H1 (cell line): ENCODE results near the gene LIN28A. TPM values are rescaled to one million over a fixed set of nuclear protein-coding genes. Genes with fewer than 3 reads are reported as not detected.

Experiments used
- CTCF ChIA-PET: fragments of 300-600 bp; sonication (Branson Sonifier 250); formaldehyde crosslinking; loops from one replicate; lab custom pipeline; 2021; ENCODE audit not compliant: partially characterized antibody; lab: Charles Lee
- POLR2A ChIA-PET: fragments of 300-600 bp; sonication (Branson Sonifier 250); formaldehyde crosslinking; loops from one replicate; lab custom pipeline; 2021; ENCODE audit warnings: inconsistent platforms; ENCODE audit not compliant: partially characterized antibody; lab: Charles Lee
- DNase-seq, 2 experiments: peaks; one replicate each; pipeline versions ENCODE4 v3.0.0 to v3.0.0-alpha.2; 2010 to 2022; ENCODE audit warnings: low spot score in 2 of 2, low read depth in 1 of 2, mixed read lengths in 1 of 2
- FAIRE-seq: peaks from 2 replicates; lab custom pipeline; 2011; peaks lifted over from hg19 to GRCh38; lab: Jason Lieb, UNC
- H2AFZ ChIP-seq: 2 replicates; pipeline ENCODE4 v1.8.1; 2012; ENCODE audit warnings: low read length, inconsistent platforms
- H2AK5ac ChIP-seq: 2 replicates; pipeline ENCODE4 v1.6.1; 2013; ENCODE audit warnings: low read depth, low read length
- H2BK120ac ChIP-seq: replicated peaks from 2 replicates; pipeline ENCODE3; 2013; ENCODE audit warnings: low read depth, low read length, inconsistent platforms
- H2BK12ac ChIP-seq: 2 replicates; pipeline ENCODE4 v1.6.1; 2013; ENCODE audit warnings: low read depth, low read length
- H2BK15ac ChIP-seq: 2 replicates; pipeline ENCODE4 v1.6.1; 2013; ENCODE audit warnings: low read length
- H2BK20ac ChIP-seq: 2 replicates; pipeline ENCODE4 v1.6.1; 2013; ENCODE audit warnings: low read length
- H2BK5ac ChIP-seq: 2 replicates; pipeline ENCODE4 v1.6.1; 2013; ENCODE audit warnings: low read depth, low read length
- H3K14ac ChIP-seq: 2 replicates; pipeline ENCODE4 v1.6.1; 2013; ENCODE audit warnings: inconsistent platforms; ENCODE audit not compliant: insufficient read length
- H3K18ac ChIP-seq: 2 replicates; pipeline ENCODE4 v1.6.1; 2013; ENCODE audit warnings: low read length; ENCODE audit errors: extremely low read depth
- H3K23ac ChIP-seq: 2 replicates; pipeline ENCODE4 v1.6.1; 2013; ENCODE audit warnings: inconsistent platforms; ENCODE audit not compliant: insufficient read length
- H3K23me2 ChIP-seq: 2 replicates; pipeline ENCODE4 v1.6.1; 2013; ENCODE audit warnings: low read depth, low read length
- H3K27ac ChIP-seq: 2 replicates; pipeline ENCODE4 v1.6.1; 2011; ENCODE audit warnings: low read depth, low read length, inconsistent platforms
- H3K27me3 ChIP-seq, 4 experiments: replicated peaks in 1 of 4; 1 replicate in 1 of 4; 2 replicates in 3 of 4; pipeline versions ENCODE4 v1.6.1 to v1.8.1; 2011 to 2013; ENCODE audit warnings: low read length in 3 of 4, mild to moderate bottlenecking in 3 of 4, inconsistent platforms in 2 of 4, mixed read lengths in 2 of 4, moderate library complexity in 1 of 4; ENCODE audit not compliant: control insufficient read depth in 3 of 4, insufficient read depth in 3 of 4; ENCODE audit errors: extremely low read depth in 1 of 4
- H3K36me3 ChIP-seq, 4 experiments: 2 replicates each; pipeline versions ENCODE4 v1.6.1 to v1.8.1; 2011 to 2013; ENCODE audit warnings: mild to moderate bottlenecking in 4 of 4, low read length in 3 of 4, moderate library complexity in 2 of 4, control low read depth in 1 of 4, inconsistent platforms in 1 of 4; ENCODE audit not compliant: insufficient read depth in 4 of 4, control insufficient read depth in 2 of 4
- H3K4ac ChIP-seq: replicated peaks from 2 replicates; pipeline ENCODE3; 2013; ENCODE audit warnings: low read length, low read depth, mixed read lengths, inconsistent platforms; ENCODE audit not compliant: insufficient read length
- H3K4me1 ChIP-seq, 4 experiments: replicated peaks in 1 of 4; 1 replicate in 1 of 4; 2 replicates in 3 of 4; pipeline versions ENCODE4 v1.6.1 to v1.8.1; 2011 to 2013; ENCODE audit warnings: low read length in 3 of 4, inconsistent platforms in 2 of 4, mixed read lengths in 1 of 4; ENCODE audit not compliant: insufficient read depth in 4 of 4, control insufficient read depth in 3 of 4
- H3K4me2 ChIP-seq, 2 experiments: 2 replicates each; pipeline versions ENCODE4 v1.6.1 to v1.8.1; 2011 to 2013; ENCODE audit warnings: low read depth in 2 of 2, low read length in 2 of 2, control low read depth in 1 of 2, inconsistent platforms in 1 of 2, mild to moderate bottlenecking in 1 of 2; ENCODE audit not compliant: insufficient read depth in 1 of 2
- H3K4me3 ChIP-seq, 4 experiments: fragments of 200-600, 300-600 bp in 1 of 4; sonication (generic), shearing (Covaris generic), sonication (Bioruptor Twin) in 1 of 4; 2 replicates each; pipeline versions ENCODE4 v1.5.1 to v1.8.1; 2011 to 2016; ENCODE audit warnings: low read length in 4 of 4, low read depth in 3 of 4, control low read depth in 2 of 4, inconsistent platforms in 2 of 4, mild to moderate bottlenecking in 2 of 4, mixed read lengths in 1 of 4, moderate library complexity in 1 of 4; ENCODE audit not compliant: insufficient read depth in 2 of 4; ENCODE audit errors: extremely low read depth in 1 of 4
- H3K56ac ChIP-seq: replicated peaks from 2 replicates; pipeline ENCODE3; 2013; ENCODE audit warnings: low read depth, mild to moderate bottlenecking, mixed read lengths, low read length, inconsistent platforms; ENCODE audit not compliant: insufficient read length
- H3K79me1 ChIP-seq: 2 replicates; pipeline ENCODE4 v1.6.1; 2013; ENCODE audit warnings: low read depth, low read length, control low read depth
- H3K79me2 ChIP-seq, 2 experiments: 2 replicates each; pipeline versions ENCODE4 v1.6.1 to v1.8.1; 2012 to 2013; ENCODE audit warnings: low read length in 2 of 2, mild to moderate bottlenecking in 2 of 2, inconsistent platforms in 1 of 2; ENCODE audit not compliant: insufficient read depth in 2 of 2, control insufficient read depth in 1 of 2
- H3K9ac ChIP-seq, 4 experiments: replicated peaks in 1 of 4; 1 replicate in 1 of 4; 2 replicates in 3 of 4; pipeline versions ENCODE4 v1.6.1 to v1.8.1; 2011 to 2013; ENCODE audit warnings: low read depth in 3 of 4, low read length in 3 of 4, control low read depth in 2 of 4, mild to moderate bottlenecking in 2 of 4, moderate library complexity in 2 of 4, inconsistent platforms in 1 of 4; ENCODE audit errors: extremely low read depth in 1 of 4
- H3K9me3 ChIP-seq, 2 experiments: 2 replicates each; pipeline versions ENCODE4 v1.6.1 to v1.8.1; 2012 to 2013; ENCODE audit warnings: mild to moderate bottlenecking in 2 of 2, moderate library complexity in 2 of 2, control low read depth in 1 of 2, inconsistent platforms in 1 of 2, low read depth in 1 of 2, low read length in 1 of 2, mixed read lengths in 1 of 2; ENCODE audit not compliant: insufficient read depth in 2 of 2
- H4K20me1 ChIP-seq, 2 experiments: replicated peaks in 1 of 2; 2 replicates each; pipeline versions ENCODE3 to v1.8.1; 2011 to 2013; ENCODE audit warnings: inconsistent platforms in 2 of 2, low read length in 2 of 2, mild to moderate bottlenecking in 1 of 2; ENCODE audit not compliant: insufficient read depth in 2 of 2, control insufficient read depth in 1 of 2
- H4K5ac ChIP-seq: 2 replicates; pipeline ENCODE4 v1.6.1; 2013; ENCODE audit warnings: low read length, low read depth, mixed read lengths, inconsistent platforms; ENCODE audit not compliant: insufficient read length
- H4K8ac ChIP-seq: 2 replicates; pipeline ENCODE4 v1.8.0; 2013; ENCODE audit warnings: mild to moderate bottlenecking, moderate library complexity, low read length, inconsistent platforms; ENCODE audit not compliant: insufficient read depth; ENCODE audit errors: extremely low read depth
- H4K91ac ChIP-seq: replicated peaks from 2 replicates; pipeline ENCODE3; 2013; ENCODE audit warnings: low read length, mixed read lengths, inconsistent platforms; ENCODE audit not compliant: insufficient read length
- ATF3 ChIP-seq: IDR thresholded peaks from 2 replicates; pipeline ENCODE4 v1.6.1; 2011; ENCODE audit warnings: low read depth, mild to moderate bottlenecking, low read length; ENCODE audit not compliant: insufficient read depth
- BACH1 ChIP-seq: IDR thresholded peaks from 2 replicates; pipeline ENCODE4 v1.6.1; 2012; ENCODE audit warnings: low read length, improper control_type of control experiment
- CHD1 ChIP-seq: IDR thresholded peaks from 2 replicates; pipeline ENCODE4 v1.6.1; 2012; ENCODE audit warnings: low read depth, low read length, improper control_type of control experiment
- JUN ChIP-seq: IDR thresholded peaks from 2 replicates; pipeline ENCODE4 v1.6.1; 2011; ENCODE audit warnings: low read depth, mild to moderate bottlenecking, improper control_type of control experiment, low read length
- POLR2A ChIP-seq, 2 experiments: IDR thresholded peaks; 1 replicate in 1 of 2; 2 replicates in 1 of 2; pipeline ENCODE4 v1.6.1; 2011; ENCODE audit warnings: low read depth in 2 of 2, low read length in 2 of 2, mild to moderate bottlenecking in 2 of 2; ENCODE audit errors: control extremely low read depth in 1 of 2
- POU5F1 ChIP-seq: IDR thresholded peaks from 2 replicates; pipeline ENCODE4 v1.6.1; 2011; ENCODE audit warnings: low read depth, mild to moderate bottlenecking, low read length, moderate library complexity
- TAF7 ChIP-seq: optimal IDR thresholded peaks from 2 replicates; pipeline ENCODE3; 2011; ENCODE audit warnings: low read depth, mild to moderate bottlenecking, inconsistent platforms, low read length, moderate library complexity, borderline replicate concordance
- WGBS, 2 experiments: shearing (Covaris generic) in 1 of 2; methylation state at CpG; one replicate each; pipeline versions ENCODE4 v1.1.6 to v1.1.7; 2013 to 2015; ENCODE audit warnings: low lambda C conversion rate in 2 of 2, mixed read lengths in 2 of 2, inconsistent platforms in 1 of 2, low coverage in 1 of 2, missing lambda C conversion rate in 1 of 2; ENCODE audit not compliant: insufficient replicate concordance in 2 of 2, insufficient coverage in 1 of 2, insufficient read length in 1 of 2; ENCODE audit errors: extremely low coverage in 1 of 2, missing lambda C conversion rate in 1 of 2; 5-methylcytosine and 5-hydroxymethylcytosine counted together
- polyA plus RNA-seq, 7 experiments: library from polyadenylated mRNA; depleted of rRNA in 3 of 7; stranded (reverse) in 5 of 7; unstranded in 2 of 7; fragments of >200 nt in 5 of 7; fragments of 200-250 nt in 2 of 7; gene quantifications; 1 replicate in 5 of 7; 2 replicates in 1 of 7; 4 replicates in 1 of 7; pipeline versions ENCODE4 v1.2.1 to v1.2.3, GENCODE V29; 2011 to 2013; ENCODE audit warnings: missing spikeins in 2 of 7, mixed read lengths in 2 of 7
- total RNA-seq: library from RNA; stranded (reverse); fragmentation: NEBNext Ultra II Directional; extraction: Animal tissue kit (Norgen Biotek cat#: 25700); gene quantifications from 2 replicates; pipeline ENCODE4 v1.2.1, GENCODE V29; 2021

Gene LIN28A
- total and polyA plus RNA-seq, 2 of the 8 experiments (the other 6 are each of a cell fraction or from before 2014, with no cell fraction given), result 403 to 1,486 TPM

GRCh38 chr1:26384076-26384475 is 26.5 kb upstream of the LIN28A start:
- no peaks in the 10 kb centered on the region for H3K9me3 ChIP-seq
- H4K91ac ChIP-seq, result no peak overlapping the region
- no peak overlapping the region for H3K4me2 ChIP-seq
- DNase-seq (no peak), FAIRE-seq (no peak)
- H3K18ac ChIP-seq, result no peak overlapping the region
- H3K27ac ChIP-seq, result no peak overlapping the region
- no peak overlapping the region for H2BK120ac ChIP-seq
- no peak overlapping the region for H2AK5ac ChIP-seq
- no peaks in the 10 kb centered on the region for H4K20me1 ChIP-seq
- 95% methylated on average over 3 of the region's 3 CpGs; no CpG with 5 or more reads in 1 of the 2 experiments for WGBS, 2 experiments
- H4K5ac ChIP-seq, result no peak overlapping the region
- H2BK12ac ChIP-seq, result no peak overlapping the region
- CTCF ChIA-PET, result no interaction called here
- no peaks in the 10 kb centered on the region for H3K4me1 ChIP-seq
- no peak overlapping the region for H3K23ac ChIP-seq
- no peak overlapping the region for H4K8ac ChIP-seq
- H2AFZ ChIP-seq, result 0 out of 2 replicates have a peak overlapping the region, but pooled peaks have one; percentile 5
- no peak overlapping the region for H2BK15ac ChIP-seq
- no peaks in the 10 kb centered on the region for H3K36me3 ChIP-seq
- no peak overlapping the region for H3K4me3 ChIP-seq
- no peaks in the 10 kb centered on the region for H3K27me3 ChIP-seq
- H3K14ac ChIP-seq, result no peak overlapping the region
- H3K79me1 ChIP-seq, result no peaks in the 10 kb centered on the region; the same call in 1 of the 2 replicates
- H3K9ac ChIP-seq, result no peak overlapping the region
- H2BK20ac ChIP-seq, result no peak overlapping the region
- no peaks in the 10 kb centered on the region for H3K23me2 ChIP-seq
- no peaks in the 10 kb centered on the region for H3K79me2 ChIP-seq
- POLR2A ChIA-PET, result interaction anchor here (1.0 to 1.9 kb wide), 3 partner anchors 27 to 65 kb away, joined by 3 to 6 read pairs (median 4); partner anchors contain the start of gene LIN28A
- H3K4ac ChIP-seq, result no peak overlapping the region
- no peak overlapping the region for H2BK5ac ChIP-seq
- no peak overlapping the region for H3K56ac ChIP-seq
- TF ChIP-seq POLR2A (IDR thresholded peaks at IDR 0.05; ENCODE audit: control extremely low read depth in 1 of 2, low read depth in 2 of 2, low read length in 2 of 2), result no peak
- TF ChIP-seq BACH1, result no peak
- TF ChIP-seq POU5F1, result no peak
- TF ChIP-seq ATF3, result no peak
- TF ChIP-seq CHD1, result no peak
- no peak for TF ChIP-seq JUN
- no peak for TF ChIP-seq TAF7
